Keratinocyte (primary cell): ENCODE results near the gene LRIG2. TPM values are rescaled to one million over a fixed set of nuclear protein-coding genes. Genes with fewer than 3 reads are reported as not detected.
"Not testable (repeated sequence)": the region's sequence is repeated elsewhere in the genome, so short reads cannot be mapped to it uniquely, and the experiment has no call there.

ENCODE experiments used
- DNase-seq: peaks from one replicate; pipeline ENCODE4 v3.0.0-alpha.2; 2011; ENCODE audit warnings: low read depth, missing footprints, low spot score
- FAIRE-seq: peaks from 2 replicates; lab custom pipeline; 2011; peaks lifted over from hg19 to GRCh38; lab: Jason Lieb, UNC
- H2AFZ ChIP-seq: 2 replicates; pipeline ENCODE4 v1.6.0; 2012; ENCODE audit warnings: low read length, control low read depth, inconsistent platforms; ENCODE audit not compliant: control insufficient read depth
- H3K27ac ChIP-seq: 2 replicates; pipeline ENCODE4 v1.5.1; 2011; ENCODE audit warnings: low read length; ENCODE audit not compliant: control insufficient read depth, insufficient read depth
- H3K27me3 ChIP-seq: 3 replicates; pipeline ENCODE4 v1.6.0; 2011; ENCODE audit warnings: low read length; ENCODE audit not compliant: control insufficient read depth, insufficient read depth; ENCODE audit errors: extremely low read depth
- H3K36me3 ChIP-seq, 2 experiments: 2 replicates in 1 of 2; 3 replicates in 1 of 2; pipeline ENCODE4 v1.5.1; 2011; ENCODE audit warnings: low read length in 2 of 2, mild to moderate bottlenecking in 1 of 2; ENCODE audit not compliant: control insufficient read depth in 2 of 2, insufficient read depth in 2 of 2; ENCODE audit errors: extremely low read depth in 1 of 2
- H3K4me1 ChIP-seq: 3 replicates; pipeline ENCODE4 v1.5.1; 2011; ENCODE audit warnings: low read length; ENCODE audit not compliant: control insufficient read depth, insufficient read depth; ENCODE audit errors: extremely low read depth
- H3K4me2 ChIP-seq: 3 replicates; pipeline ENCODE4 v1.6.0; 2011; ENCODE audit warnings: low read depth, low read length; ENCODE audit not compliant: control insufficient read depth, insufficient read depth; ENCODE audit errors: extremely low read depth
- H3K4me3 ChIP-seq, 3 experiments: fragments of 200-600 bp in 1 of 3; sonication (generic) in 1 of 3; 2 replicates in 2 of 3; 3 replicates in 1 of 3; pipeline ENCODE4 v1.5.1; 2011 to 2016; ENCODE audit warnings: low read length in 3 of 3, mild to moderate bottlenecking in 3 of 3, control low read depth in 2 of 3, inconsistent platforms in 1 of 3, low read depth in 1 of 3, mixed read lengths in 1 of 3, mixed run types in 1 of 3, moderate library complexity in 1 of 3; ENCODE audit not compliant: control insufficient read depth in 2 of 3, insufficient read depth in 2 of 3; ENCODE audit errors: extremely low read depth in 1 of 3
- H3K79me2 ChIP-seq: 2 replicates; pipeline ENCODE4 v1.6.0; 2012; ENCODE audit warnings: low read length; ENCODE audit not compliant: control insufficient read depth, insufficient read depth
- H3K9ac ChIP-seq: 3 replicates; pipeline ENCODE4 v1.6.0; 2011; ENCODE audit warnings: low read length; ENCODE audit not compliant: control insufficient read depth, insufficient read depth; ENCODE audit errors: extremely low read depth
- H3K9me1 ChIP-seq: 3 replicates; pipeline ENCODE4 v1.6.0; 2011; ENCODE audit warnings: low read length; ENCODE audit not compliant: control insufficient read depth, insufficient read depth; ENCODE audit errors: extremely low read depth
- H3K9me3 ChIP-seq: 2 replicates; pipeline ENCODE4 v1.5.1; 2012; ENCODE audit warnings: low read depth, low read length; ENCODE audit not compliant: control insufficient read depth
- H4K20me1 ChIP-seq: 3 replicates; pipeline ENCODE4 v1.6.0; 2011; ENCODE audit warnings: low read length; ENCODE audit not compliant: control insufficient read depth, insufficient read depth; ENCODE audit errors: extremely low read depth
- CTCF ChIP-seq, 3 experiments: IDR thresholded peaks in 1 of 3; conservative IDR thresholded peaks in 1 of 3; optimal IDR thresholded peaks in 1 of 3; 2 replicates in 2 of 3; 3 replicates in 1 of 3; pipeline versions ENCODE3 to v1.5.1; 2011; ENCODE audit warnings: low read length in 3 of 3, mild to moderate bottlenecking in 3 of 3, moderate library complexity in 2 of 3, control low read depth in 1 of 3, inconsistent platforms in 1 of 3; ENCODE audit not compliant: insufficient read depth in 2 of 3; ENCODE audit errors: extremely low read depth in 1 of 3
- EZH2 ChIP-seq: IDR thresholded peaks from one replicate; pipeline ENCODE4 v1.6.1; 2012; ENCODE audit warnings: inconsistent platforms, mild to moderate bottlenecking, low read length, moderate library complexity
- dilution Hi-C: fragments of 300-500 bp; cut with MboI; formaldehyde crosslinking; loops from one replicate; pipeline ENCODE4 v1.7.0; 2020; ENCODE audit warnings: low sequenced_read_pairs; ENCODE audit not compliant: extremely low pct_ligation_motif_present
- polyA plus RNA-seq, 5 experiments: library from polyadenylated mRNA; depleted of rRNA in 3 of 5; stranded (reverse) in 3 of 5; stranded (forward) in 1 of 5; unstranded in 1 of 5; fragments of >200 nt; gene quantifications; 1 replicate in 1 of 5; 2 replicates in 3 of 5; 3 replicates in 1 of 5; pipeline versions ENCODE4 v1.2.1 to v1.2.3, GENCODE V29; 2011 to 2012; ENCODE audit warnings: missing spikeins in 2 of 5, low read depth in 1 of 5, low replicate concordance in 1 of 5

Gene LRIG2
- polyA plus RNA-seq, 1 donor (not counting 4 experiments of a cell fraction or from before 2014, with no cell fraction given) = 12.5 TPM

- H3K27me3 ChIP-seq = no peaks in the 10 kb centered on the region
- FAIRE-seq (no peak), DNase-seq (no peak)
- no peak for TF ChIP-seq CTCF (optimal IDR thresholded peaks at IDR 0.05 in 1 of 3, IDR thresholded peaks at IDR 0.05 in 1 of 3, conservative IDR thresholded peaks at IDR 0.05 in 1 of 3; ENCODE audit: extremely low read depth in 1 of 3, insufficient read depth in 2 of 3, low read length in 3 of 3)
- TF ChIP-seq EZH2 = no peak
- H3K4me1 ChIP-seq = peaks cover 5% of the 10 kb centered on the region
- no peaks in the 10 kb centered on the region for H3K79me2 ChIP-seq
- no peaks in the 10 kb centered on the region for H4K20me1 ChIP-seq
- dilution Hi-C loops = no loop called here
- no peaks in the 10 kb centered on the region for H3K9me1 ChIP-seq
- H3K36me3 ChIP-seq = no peaks in the 10 kb centered on the region
- H3K9me3 ChIP-seq = no peaks in the 10 kb centered on the region
- H2AFZ ChIP-seq = no peak overlapping the region
- no peak overlapping the region for H3K27ac ChIP-seq
- H3K4me3 ChIP-seq = no peak overlapping the region
- H3K4me2 ChIP-seq = no peak overlapping the region
- no peak overlapping the region for H3K9ac ChIP-seq
Measured at GRCh38 chr1:113147073-113147625, 74.2 kb downstream of the LRIG2 start.

- TF ChIP-seq CTCF (optimal IDR thresholded peaks at IDR 0.05 in 1 of 3, IDR thresholded peaks at IDR 0.05 in 1 of 3, conservative IDR thresholded peaks at IDR 0.05 in 1 of 3; ENCODE audit: extremely low read depth in 1 of 3, insufficient read depth in 2 of 3, low read length in 3 of 3) (no peak), EZH2 (no peak)
- DNase-seq (no peak), FAIRE-seq (no peak)
- Histone ChIP-seq H3K27ac (no peak overlapping the region), H3K36me3 (no peaks in the 10 kb centered on the region), H2AFZ (no peak overlapping the region), H3K9me1 (no peaks in the 10 kb centered on the region), H3K79me2 (no peaks in the 10 kb centered on the region), H3K27me3 (no peaks in the 10 kb centered on the region), H3K9ac (no peak overlapping the region), H3K4me3 (no peak overlapping the region), H3K4me2 (no peak overlapping the region), H4K20me1 (no peaks in the 10 kb centered on the region), H3K4me1 (no peaks in the 10 kb centered on the region), H3K9me3 (no peaks in the 10 kb centered on the region)
- dilution Hi-C loops = no loop called here
Measured at GRCh38 chr1:113147826-113148225, 74.8 kb downstream of the LRIG2 start.

GRCh38 chr1:113150494-113150893 is 77.5 kb downstream of the LRIG2 start:
- H3K27ac ChIP-seq, H4K20me1 ChIP-seq, FAIRE-seq, dilution Hi-C loops, H3K79me2 ChIP-seq, H3K36me3 ChIP-seq, H3K9me1 ChIP-seq, H2AFZ ChIP-seq, H3K4me2 ChIP-seq, H3K9ac ChIP-seq, H3K9me3 ChIP-seq, DNase-seq, H3K4me3 ChIP-seq, H3K4me1 ChIP-seq, H3K27me3 ChIP-seq: not testable (repeated sequence)
